Duodenal mucosa (tissue), 2 donors: ENCODE data around the gene OR8B3.

Experiments
- H3K27ac ChIP-seq: one replicate; pipeline ENCODE4 v1.7.0; 2013; ENCODE audit warnings: low read depth, low read length
- H3K27me3 ChIP-seq, 2 donors: one replicate each; pipeline ENCODE4 v1.7.0; 2013; ENCODE audit warnings: low read length in 2 of 2, control low read depth in 1 of 2; ENCODE audit not compliant: insufficient read depth in 2 of 2, control insufficient read depth in 1 of 2
- H3K36me3 ChIP-seq, 2 donors: one replicate each; pipeline ENCODE4 v1.7.0; 2013; ENCODE audit warnings: low read length in 2 of 2, control low read depth in 1 of 2; ENCODE audit not compliant: insufficient read depth in 2 of 2, control insufficient read depth in 1 of 2
- H3K4me1 ChIP-seq, 2 donors: one replicate each; pipeline ENCODE4 v1.7.0; 2013; ENCODE audit warnings: low read length in 2 of 2, control low read depth in 1 of 2; ENCODE audit not compliant: insufficient read depth in 2 of 2, control insufficient read depth in 1 of 2
- H3K4me3 ChIP-seq, 2 donors: one replicate each; pipeline ENCODE4 v1.7.0; 2013; ENCODE audit warnings: low read length in 2 of 2, low read depth in 1 of 2
- H3K9ac ChIP-seq, 2 donors: one replicate each; pipeline ENCODE4 v1.7.0; 2013; ENCODE audit warnings: low read length in 2 of 2, low read depth in 1 of 2
- H3K9me3 ChIP-seq, 2 donors: one replicate each; pipeline ENCODE4 v1.7.0; 2013; ENCODE audit warnings: low read length in 2 of 2, control low read depth in 1 of 2; ENCODE audit not compliant: control insufficient read depth in 1 of 2

Gene OR8B3, protein sequence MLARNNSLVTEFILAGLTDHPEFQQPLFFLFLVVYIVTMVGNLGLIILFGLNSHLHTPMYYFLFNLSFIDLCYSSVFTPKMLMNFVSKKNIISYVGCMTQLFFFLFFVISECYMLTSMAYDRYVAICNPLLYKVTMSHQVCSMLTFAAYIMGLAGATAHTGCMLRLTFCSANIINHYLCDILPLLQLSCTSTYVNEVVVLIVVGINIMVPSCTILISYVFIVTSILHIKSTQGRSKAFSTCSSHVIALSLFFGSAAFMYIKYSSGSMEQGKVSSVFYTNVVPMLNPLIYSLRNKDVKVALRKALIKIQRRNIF

DNA sequence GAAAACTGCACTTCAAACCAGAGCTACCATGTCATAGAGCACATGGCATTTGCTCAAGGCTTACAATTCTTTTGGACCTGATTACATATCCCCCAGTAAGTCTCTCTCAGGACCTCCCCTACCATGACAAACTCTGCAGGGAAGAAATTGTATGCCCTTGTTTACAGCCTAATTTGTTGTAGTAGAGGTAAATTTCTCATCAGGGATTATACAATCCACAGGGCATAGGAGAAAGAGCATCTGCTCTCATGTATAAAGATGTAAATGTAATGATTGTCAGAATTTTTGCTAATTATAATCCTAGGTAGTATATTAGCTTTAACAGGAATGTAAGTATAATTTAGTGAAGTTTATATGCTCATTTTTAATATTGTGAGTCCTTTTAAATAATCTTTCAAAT lies at the start of gene OR8B3:
Gene OR8B3, minus strand, starts transcription at position 101 of the 400 bp plus-strand sequence. CDS start 1,673 bp downstream, outside the sequence.
- Histone ChIP-seq H3K36me3 (no peaks in the 10 kb centered on the region), H3K9me3 (no peaks in the 10 kb centered on the region), H3K27me3 (no peaks in the 10 kb centered on the region), H3K4me3 (no peak within 1 kb of the TSS), H3K9ac (no peak within 1 kb of the TSS), H3K27ac (no peak within 1 kb of the TSS), H3K4me1 (no peaks in the 10 kb centered on the region)

- Histone ChIP-seq H3K4me1 (no peaks in the 10 kb centered on the region), H3K27me3 (no peaks in the 10 kb centered on the region), H3K9ac (no peak overlapping the region), H3K4me3 (no peak overlapping the region), H3K9me3 (no peaks in the 10 kb centered on the region), H3K27ac (no peak overlapping the region), H3K36me3 (no peaks in the 10 kb centered on the region)
These were observed 48.1 kb upstream of the OR8B3 start for GRCh38 chr11:124446916-124447315.

DNA sequence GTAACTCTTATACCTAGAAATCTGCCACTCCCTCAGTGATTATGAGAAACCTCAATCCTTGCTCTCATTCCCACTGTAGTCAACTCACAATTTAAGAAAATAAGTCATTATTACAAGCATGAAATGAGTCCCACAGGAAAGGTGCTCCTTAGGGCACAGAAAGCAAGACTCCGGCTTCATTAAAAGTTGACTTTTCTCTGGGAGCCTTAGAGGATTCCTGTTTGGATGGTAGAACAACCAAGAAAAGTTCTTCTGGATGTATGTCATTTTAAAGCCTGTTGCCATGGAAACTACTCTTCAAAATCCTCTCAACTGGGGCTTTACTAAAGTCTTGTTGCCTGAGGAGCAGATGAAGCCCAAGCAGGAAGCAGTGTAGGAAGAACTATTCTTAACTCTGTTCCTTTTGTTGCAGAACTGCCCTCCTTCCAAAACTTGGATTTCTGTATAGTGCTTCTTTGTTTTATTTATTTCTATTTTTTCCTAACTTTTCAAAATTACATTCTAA lies 46.9 kb upstream of the OR8B3 start, which contains the start of gene OR8B8:
Gene OR8B8, minus strand, starts transcription at position 51 of the 505 bp plus-strand sequence. CDS start 4,611 bp downstream, outside the sequence.
- Histone ChIP-seq H3K36me3 (no peaks in the 10 kb centered on the region), H3K4me3 (no peak within 1 kb of the TSS)

DNA sequence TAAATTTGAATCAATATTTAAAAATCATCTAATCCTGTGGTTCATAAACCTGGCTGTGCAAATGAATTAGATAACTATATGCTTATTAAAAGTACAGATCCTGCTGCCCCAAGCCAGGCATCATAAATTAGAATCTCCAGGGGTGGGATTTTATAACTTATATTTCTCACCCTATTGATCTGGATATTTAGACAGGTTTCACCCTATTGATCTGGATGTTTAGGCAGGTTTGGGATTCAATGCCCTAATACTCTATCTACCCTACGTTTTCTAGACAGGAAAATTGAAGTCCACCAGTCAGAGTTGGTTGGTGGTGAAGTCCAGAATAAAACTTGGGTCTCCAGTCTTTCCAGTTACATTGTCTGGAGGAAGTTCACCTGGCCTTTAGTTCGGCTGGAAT lies 44.0 kb upstream of the OR8B3 start:
- no peaks in the 10 kb centered on the region for H3K9me3 ChIP-seq
- H3K27me3 ChIP-seq: no peaks in the 10 kb centered on the region
- H3K4me1 ChIP-seq: no peaks in the 10 kb centered on the region
- no peak overlapping the region for H3K27ac ChIP-seq
- H3K9ac ChIP-seq: no peak overlapping the region
- no peaks in the 10 kb centered on the region for H3K36me3 ChIP-seq
- no peak overlapping the region for H3K4me3 ChIP-seq

More for the DNA sequence above, 46.9 kb upstream of the OR8B3 start, which contains the start of gene OR8B8:
- H3K4me1 ChIP-seq: no peaks in the 10 kb centered on the region
- no peak within 1 kb of the TSS for H3K9ac ChIP-seq
- no peak within 1 kb of the TSS for H3K27ac ChIP-seq
- H3K27me3 ChIP-seq: no peaks in the 10 kb centered on the region
- H3K9me3 ChIP-seq: no peaks in the 10 kb centered on the region

DNA sequence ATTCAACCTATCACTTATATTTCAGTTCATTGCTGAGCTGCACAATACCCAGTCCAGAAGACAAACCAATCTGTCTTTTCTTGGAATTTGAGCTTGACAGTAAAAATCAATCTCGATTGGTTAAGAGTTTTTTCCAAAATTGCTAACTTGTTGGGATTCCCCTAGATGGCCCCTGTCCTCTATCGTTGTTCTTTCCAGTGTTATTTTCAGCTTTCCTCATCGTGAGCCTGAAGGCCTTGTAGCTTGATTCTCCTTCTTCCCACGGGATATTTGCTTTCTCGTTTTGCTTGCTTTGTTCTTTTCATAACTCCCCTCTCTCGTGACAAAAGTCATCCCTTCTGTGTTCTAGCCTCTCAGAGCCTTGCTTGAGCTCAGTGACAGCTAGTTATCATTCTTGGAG lies 43.6 kb upstream of the OR8B3 start:
- H3K27ac ChIP-seq: no peak overlapping the region
- no peaks in the 10 kb centered on the region for H3K36me3 ChIP-seq
- no peaks in the 10 kb centered on the region for H3K27me3 ChIP-seq
- no peaks in the 10 kb centered on the region for H3K9me3 ChIP-seq
- no peak overlapping the region for H3K9ac ChIP-seq
- no peaks in the 10 kb centered on the region for H3K4me1 ChIP-seq
- no peak overlapping the region for H3K4me3 ChIP-seq

DNA sequence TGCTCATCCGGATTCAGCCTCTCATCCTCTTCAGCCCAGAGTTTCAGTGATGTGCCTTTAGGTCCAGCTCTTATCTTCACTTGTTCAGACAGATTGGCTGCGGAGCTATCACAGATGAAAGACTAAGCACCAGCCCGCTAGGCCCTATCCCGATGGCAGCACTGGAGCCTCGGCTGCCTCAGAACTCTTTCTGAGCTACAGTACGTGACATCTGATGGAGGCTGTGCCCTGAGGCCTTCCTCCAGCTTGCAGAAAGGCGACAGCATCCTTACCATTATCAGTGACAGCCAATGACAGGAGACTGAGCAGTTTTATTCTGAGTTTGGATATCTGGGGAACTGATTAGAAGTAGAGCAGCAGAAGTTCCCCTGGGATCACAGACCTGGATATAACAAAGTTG lies 42.7 kb upstream of the OR8B3 start:
- Histone ChIP-seq H3K27me3 (no peaks in the 10 kb centered on the region), H3K36me3 (no peaks in the 10 kb centered on the region), H3K9ac (no peak overlapping the region), H3K4me3 (no peak overlapping the region), H3K27ac (no peak overlapping the region), H3K4me1 (no peaks in the 10 kb centered on the region), H3K9me3 (no peaks in the 10 kb centered on the region)

GRCh38 chr11:124441081-124441480 lies 42.3 kb upstream of the OR8B3 start:
- no peaks in the 10 kb centered on the region for H3K9me3 ChIP-seq
- no peak overlapping the region for H3K9ac ChIP-seq
- no peaks in the 10 kb centered on the region for H3K27me3 ChIP-seq
- no peak overlapping the region for H3K27ac ChIP-seq
- H3K4me3 ChIP-seq: no peak overlapping the region
- no peaks in the 10 kb centered on the region for H3K4me1 ChIP-seq
- H3K36me3 ChIP-seq: no peaks in the 10 kb centered on the region

DNA sequence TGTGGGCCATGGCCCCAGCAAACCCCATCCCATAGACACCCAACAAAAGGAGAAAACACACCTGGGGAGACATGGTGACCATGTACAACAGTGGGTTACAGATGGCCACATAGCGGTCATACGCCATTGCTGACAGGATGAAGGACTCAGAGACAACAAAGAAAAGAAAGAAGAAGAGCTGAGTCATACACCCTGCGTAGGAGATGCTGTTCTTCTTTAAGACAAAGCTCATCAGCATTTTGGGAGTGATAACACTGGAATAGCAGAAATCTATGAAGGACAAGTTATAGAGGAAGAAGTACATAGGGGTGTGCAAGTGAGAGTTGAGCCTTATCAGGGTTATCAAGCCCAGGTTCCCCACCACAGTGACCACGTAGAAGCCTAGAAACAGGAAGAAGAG lies 41.8 kb upstream of the OR8B3 start:
- H3K9me3 ChIP-seq: no peaks in the 10 kb centered on the region
- no peaks in the 10 kb centered on the region for H3K4me1 ChIP-seq
- H3K27ac ChIP-seq: no peak overlapping the region
- no peaks in the 10 kb centered on the region for H3K36me3 ChIP-seq
- H3K9ac ChIP-seq: no peak overlapping the region
- no peak overlapping the region for H3K4me3 ChIP-seq
- H3K27me3 ChIP-seq: no peaks in the 10 kb centered on the region

GRCh38 chr11:124434699-124435098 lies 35.9 kb upstream of the OR8B3 start:
- H3K4me1 ChIP-seq: no peaks in the 10 kb centered on the region
- no peak overlapping the region for H3K9ac ChIP-seq
- H3K27me3 ChIP-seq: no peaks in the 10 kb centered on the region
- no peak overlapping the region for H3K4me3 ChIP-seq
- H3K9me3 ChIP-seq: no peaks in the 10 kb centered on the region
- H3K27ac ChIP-seq: no peak overlapping the region
- H3K36me3 ChIP-seq: no peaks in the 10 kb centered on the region

- H3K27me3 ChIP-seq: no peaks in the 10 kb centered on the region
- H3K4me1 ChIP-seq: no peaks in the 10 kb centered on the region
- H3K36me3 ChIP-seq: no peaks in the 10 kb centered on the region
- H3K4me3 ChIP-seq: no peak overlapping the region
- H3K9me3 ChIP-seq: no peaks in the 10 kb centered on the region
- H3K9ac ChIP-seq: no peak overlapping the region
- H3K27ac ChIP-seq: no peak overlapping the region
These were observed 30.8 kb upstream of the OR8B3 start for GRCh38 chr11:124429599-124429998.
